Stimulated activated CD4-positive, alpha-beta T cell treated with anti-CD3 and anti-CD28 coated beads, Interleukin-12 subunit alpha, Interleukin-12 subunit beta, amount 100 ng/mL, for 48 hours (primary cell): Measurements from ENCODE around the gene DAPK1.

Source experiments
- DNase-seq, 3 donors: peaks; one replicate each; pipeline ENCODE4 v3.0.0-alpha.2; 2020; ENCODE audit warnings: low read depth in 2 of 3, low spot score in 1 of 3

The DAPK1 gene

GRCh38 chr9:87610200-87611155, 112.8 kb downstream of the DAPK1 start:
- DNase-seq = no peak

GRCh38 chr9:87611776-87612175, 114.1 kb downstream of the DAPK1 start:
- DNase-seq = no peak

- no peak for DNase-seq
These were observed 114.9 kb downstream of the DAPK1 start for GRCh38 chr9:87612536-87612935.

- no peak for DNase-seq
These were observed 115.8 kb downstream of the DAPK1 start for GRCh38 chr9:87613265-87614111.

GRCh38 chr9:87614397-87614796, 116.7 kb downstream of the DAPK1 start:
- no peak for DNase-seq

- DNase-seq = no peak
These were observed 117.5 kb downstream of the DAPK1 start for GRCh38 chr9:87615136-87615535.

GRCh38 chr9:87615547-87616148, 118.0 kb downstream of the DAPK1 start:
- DNase-seq = no peak

- DNase-seq = no peak
These were observed 120.6 kb downstream of the DAPK1 start for GRCh38 chr9:87618226-87618625.

- no peak for DNase-seq
These were observed 121.3 kb downstream of the DAPK1 start for GRCh38 chr9:87618931-87619330.

GRCh38 chr9:87619346-87619745, 121.7 kb downstream of the DAPK1 start:
- DNase-seq = no peak

GRCh38 chr9:87620731-87621322, 123.2 kb downstream of the DAPK1 start:
- DNase-seq = no peak

- no peak for DNase-seq
These were observed 124.4 kb downstream of the DAPK1 start for GRCh38 chr9:87622098-87622497.

- no peak for DNase-seq
These were observed 125.3 kb downstream of the DAPK1 start for GRCh38 chr9:87622923-87623322.

- DNase-seq = no peak
These were observed 130.7 kb downstream of the DAPK1 start for GRCh38 chr9:87628346-87628745.

- DNase-seq = no peak
These were observed 131.4 kb downstream of the DAPK1 start for GRCh38 chr9:87629104-87629503.

GRCh38 chr9:87630266-87630665, 132.6 kb downstream of the DAPK1 start:
- no peak for DNase-seq

- DNase-seq = no peak
These were observed 133.2 kb downstream of the DAPK1 start for GRCh38 chr9:87630846-87631245.

GRCh38 chr9:87635656-87636501, 138.2 kb downstream of the DAPK1 start:
- no peak for DNase-seq

GRCh38 chr9:87638292-87638691, 140.6 kb downstream of the DAPK1 start:
- DNase-seq = no peak

GRCh38 chr9:87639949-87640348, 142.3 kb downstream of the DAPK1 start:
- no peak for DNase-seq
